HepG2 (cell line): ENCODE results near the gene PLCG1. TPM values are rescaled to one million over a fixed set of nuclear protein-coding genes. Genes with fewer than 3 reads are reported as not detected.

Experiments used
- DR1 ChIP-seq: sonication (generic); formaldehyde crosslinking; IDR thresholded peaks from 2 replicates; pipeline ENCODE4 v1.8.0; 2021; ENCODE audit warnings: mild to moderate bottlenecking, missing genetic modification reagents, inconsistent platforms
- FOXJ3 ChIP-seq: sonication (generic); formaldehyde crosslinking; IDR thresholded peaks from 2 replicates; pipeline ENCODE4 v1.4.0; 2020; ENCODE audit warnings: missing genetic modification reagents, mild to moderate bottlenecking, borderline replicate concordance
- LCORL ChIP-seq, 2 experiments: fragments of 450-650 bp in 1 of 2; sonication (generic) in 1 of 2; formaldehyde crosslinking in 1 of 2; IDR thresholded peaks; 2 replicates each; pipeline versions ENCODE4 v1.5.0 to v1.6.1; 2017 to 2020; ENCODE audit warnings: antibody characterized with exemption in 1 of 2, missing genetic modification reagents in 1 of 2
- LRRFIP1 ChIP-seq: sonication (generic); formaldehyde crosslinking; conservative IDR thresholded peaks from 2 replicates; pipeline ENCODE4 v1.4.0; 2020; ENCODE audit warnings: missing genetic modification reagents
- MBNL3 ChIP-seq: fragments of 250-450 bp; sonication (Bioruptor Pico); conservative IDR thresholded peaks from 2 replicates; pipeline ENCODE4 v1.8.0; 2022; ENCODE audit warnings: mild to moderate bottlenecking, inconsistent platforms
- NR2F2 ChIP-seq: IDR thresholded peaks from 2 replicates; pipeline ENCODE4 v1.6.1; 2012; ENCODE audit warnings: low read depth, inconsistent platforms, borderline replicate concordance
- RAD51 ChIP-seq: fragments of 450-650 bp; IDR thresholded peaks from 2 replicates; pipeline ENCODE4 v1.6.1; 2016; ENCODE audit warnings: borderline replicate concordance
- SMARCC2 ChIP-seq: fragments of 450-650 bp; IDR thresholded peaks from 2 replicates; pipeline ENCODE4 v1.6.1; 2017; ENCODE audit warnings: antibody characterized with exemption, mild to moderate bottlenecking
- SNAPC4 ChIP-seq: sonication (generic); formaldehyde crosslinking; IDR thresholded peaks from 2 replicates; pipeline ENCODE4 v1.4.0; 2020; ENCODE audit warnings: mild to moderate bottlenecking, missing genetic modification reagents
- TBL1XR1 ChIP-seq: fragments of 150-350 bp; IDR thresholded peaks from 2 replicates; pipeline ENCODE4 v1.6.1; 2014; ENCODE audit warnings: borderline replicate concordance, low read length; ENCODE audit not compliant: partially characterized antibody
- TOPORS ChIP-seq: sonication (generic); formaldehyde crosslinking; IDR thresholded peaks from 2 replicates; pipeline ENCODE4 v1.8.0; 2023; ENCODE audit warnings: mild to moderate bottlenecking, missing genetic modification reagents
- ZIK1 ChIP-seq: sonication (generic); formaldehyde crosslinking; IDR thresholded peaks from 2 replicates; pipeline ENCODE4 v1.5.0; 2020; ENCODE audit warnings: mild to moderate bottlenecking, low read depth, missing genetic modification reagents, borderline replicate concordance
- ZNF333 ChIP-seq: sonication (generic); formaldehyde crosslinking; IDR thresholded peaks from 2 replicates; pipeline ENCODE4 v1.4.0; 2020; ENCODE audit warnings: mild to moderate bottlenecking, missing genetic modification reagents, borderline replicate concordance
- ZNF343 ChIP-seq: sonication (generic); formaldehyde crosslinking; IDR thresholded peaks from 2 replicates; pipeline ENCODE4 v1.4.0; 2020; ENCODE audit warnings: mild to moderate bottlenecking, missing genetic modification reagents
- ZNF530 ChIP-seq: sonication (generic); formaldehyde crosslinking; IDR thresholded peaks from 2 replicates; pipeline ENCODE4 v1.5.0; 2020; ENCODE audit warnings: low read depth, mild to moderate bottlenecking, missing genetic modification reagents
- ZNF672 ChIP-seq: sonication (generic); formaldehyde crosslinking; IDR thresholded peaks from 2 replicates; pipeline ENCODE4 v1.8.1; 2022; ENCODE audit warnings: missing genetic modification reagents
- ZSCAN25 ChIP-seq: sonication (generic); formaldehyde crosslinking; IDR thresholded peaks from 2 replicates; pipeline ENCODE4 v1.8.0; 2022; ENCODE audit warnings: mild to moderate bottlenecking, missing genetic modification reagents
- polyA plus RNA-seq, 8 experiments: library from polyadenylated mRNA; depleted of rRNA in 3 of 8; stranded (reverse) in 7 of 8; unstranded in 1 of 8; fragments of >200 nt; fragmentation: Illumina TruSeq in 4 of 8; extraction: Trizol in 4 of 8; gene quantifications; 2 replicates each; pipeline versions ENCODE4 v1.2.1 to v1.2.3, GENCODE V29; 2011 to 2016; ENCODE audit warnings: low read depth in 4 of 8, missing spikeins in 1 of 8, mixed read lengths in 1 of 8; ENCODE audit not compliant: insufficient read depth in 1 of 8
- total RNA-seq, 5 experiments: library from RNA; depleted of rRNA; stranded (reverse); fragments of >200 nt; fragmentation: Illumina TruSeq; extraction: Trizol; gene quantifications; 2 replicates each; pipeline ENCODE4 v1.2.3, GENCODE V29; 2016; ENCODE audit warnings: low read depth in 1 of 5

Gene PLCG1
- total and polyA plus RNA-seq, 2 of the 13 experiments (the other 11 are each of a cell fraction or from before 2014, with no cell fraction given), result 85.3 to 158 TPM

- TF ChIP-seq LCORL (IDR thresholded peaks at IDR 0.05), result no peak
- TF ChIP-seq LCORL (CRISPR knock-in tag; IDR thresholded peaks at IDR 0.05), result no peak
- TF ChIP-seq SNAPC4 (CRISPR knock-in tag), result 0 out of 2 replicates have a peak, but pooled peaks have one; percentile 51
- no peak for TF ChIP-seq ZSCAN25 (CRISPR knock-in tag)
- TF ChIP-seq MBNL3 (CRISPR knock-in tag), result no peak
- TF ChIP-seq DR1 (CRISPR knock-in tag), result no peak
- TF ChIP-seq LRRFIP1 (CRISPR knock-in tag), result no peak
- TF ChIP-seq ZNF343, result no peak
- no peak for TF ChIP-seq SMARCC2
- no peak for TF ChIP-seq NR2F2
- no peak for TF ChIP-seq RAD51
- TF ChIP-seq ZNF333 (CRISPR knock-in tag), result no peak
- TF ChIP-seq ZNF530 (CRISPR knock-in tag), result no peak
- no peak for TF ChIP-seq TBL1XR1
- TF ChIP-seq ZIK1 (CRISPR knock-in tag), result no peak
- no peak for TF ChIP-seq TOPORS (CRISPR knock-in tag)
- TF ChIP-seq FOXJ3, result no peak
- no peak for TF ChIP-seq ZNF672 (CRISPR knock-in tag)
These were observed 1.3 kb downstream of the PLCG1 start (continued) for GRCh38 chr20:41138475-41139226.
